ENCODE results near the gene RSRC1.

Gene RSRC1

GRCh38 chr3:158108445-158108985, 1.4 kb upstream of the RSRC1 start:
- Histone ChIP-seq H3K4me1 (ENCODE audit: control insufficient read depth in 2 of 2, insufficient read depth in 1 of 2, low read depth in 1 of 2, low read length in 2 of 2) (peaks cover 0 to 14% of the 10 kb centered on the region in 2 donors), H2AK5ac (ENCODE audit: low read depth, low read length) (no peak overlapping the region), H3K27ac (replicated peaks; ENCODE audit: low read length) (no peak overlapping the region), H2BK5ac (ENCODE audit: low read length) (no peak overlapping the region), H3K36me3 (replicated peaks in 1 of 2; ENCODE audit: control insufficient read depth in 2 of 2, insufficient read depth in 2 of 2, low read length in 2 of 2) (no peaks in the 10 kb centered on the region), H3K23ac (ENCODE audit: low read depth, low read length, poor library complexity) (no peak overlapping the region), H2BK120ac (ENCODE audit: low read depth, low read length) (no peak overlapping the region), H3K4me3 (ENCODE audit: low read length in 2 of 2) (no peak overlapping the region), H3K9me3 (replicated peaks in 1 of 2; ENCODE audit: control insufficient read depth in 2 of 2, insufficient read depth in 1 of 2, low read depth in 1 of 2, low read length in 2 of 2) (peaks cover 0 to 1% of the 10 kb centered on the region in 2 donors), H4K91ac (ENCODE audit: low read depth, low read length, poor library complexity) (no peak overlapping the region), H3K9ac (ENCODE audit: low read depth, low read length, poor library complexity) (no peak overlapping the region), H2BK15ac (ENCODE audit: low read length) (no peak overlapping the region), H3K4me2 (ENCODE audit: insufficient read depth, low read length, poor library complexity, severe bottlenecking) (no peak overlapping the region), H3K4ac (ENCODE audit: low read length) (no peak overlapping the region), H2BK12ac (ENCODE audit: low read length) (no peak overlapping the region), H3K18ac (ENCODE audit: low read length) (no peak overlapping the region), H4K8ac (ENCODE audit: low read depth, low read length) (no peak overlapping the region), H3K27me3 (ENCODE audit: control insufficient read depth in 3 of 3, insufficient read depth in 3 of 3, low read depth in 1 of 3, low read length in 3 of 3) (peaks cover 24 to 57% (median 49%) of the 10 kb centered on the region in 3 experiments), H3K14ac (ENCODE audit: low read length) (no peak overlapping the region), H3K79me1 (ENCODE audit: low read depth, low read length) (peaks cover 3% of the 10 kb centered on the region), H2AFZ (ENCODE audit: low read length) (no peak overlapping the region)
- no peak for DNase-seq (ENCODE audit: low spot score)
- no CpG with 5 or more reads among the region's 2 CpGs for WGBS, 2 donors (ENCODE audit: extremely low coverage in 2 of 2, insufficient read length in 2 of 2, insufficient replicate concordance in 1 of 2)

- Histone ChIP-seq H3K23ac (ENCODE audit: low read depth, low read length, poor library complexity) (no peak overlapping the region), H3K9me3 (replicated peaks in 1 of 2; ENCODE audit: control insufficient read depth in 2 of 2, insufficient read depth in 1 of 2, low read depth in 1 of 2, low read length in 2 of 2) (peaks cover 0 to 1% of the 10 kb centered on the region in 2 donors), H3K9ac (ENCODE audit: low read depth, low read length, poor library complexity) (no peak overlapping the region), H3K4me1 (ENCODE audit: control insufficient read depth in 2 of 2, insufficient read depth in 1 of 2, low read depth in 1 of 2, low read length in 2 of 2) (peaks cover 0 to 10% of the 10 kb centered on the region in 2 donors), H3K14ac (ENCODE audit: low read length) (no peak overlapping the region), H3K4me3 (ENCODE audit: low read length in 2 of 2) (peak overlapping the region; percentile 73 to 93), H3K27me3 (ENCODE audit: control insufficient read depth in 3 of 3, insufficient read depth in 3 of 3, low read depth in 1 of 3, low read length in 3 of 3) (peaks cover 17 to 49% (median 41%) of the 10 kb centered on the region in 3 experiments), H2AK5ac (ENCODE audit: low read depth, low read length) (no peak overlapping the region), H2BK120ac (ENCODE audit: low read depth, low read length) (no peak overlapping the region), H3K27ac (replicated peaks; ENCODE audit: low read length) (no peak overlapping the region), H2BK5ac (ENCODE audit: low read length) (no peak overlapping the region), H4K8ac (ENCODE audit: low read depth, low read length) (no peak overlapping the region), H2BK12ac (ENCODE audit: low read length) (no peak overlapping the region), H3K36me3 (replicated peaks in 1 of 2; ENCODE audit: control insufficient read depth in 2 of 2, insufficient read depth in 2 of 2, low read length in 2 of 2) (no peaks in the 10 kb centered on the region), H3K4me2 (ENCODE audit: insufficient read depth, low read length, poor library complexity, severe bottlenecking) (peak overlapping the region; percentile 68), H4K91ac (ENCODE audit: low read depth, low read length, poor library complexity) (no peak overlapping the region), H3K4ac (ENCODE audit: low read length) (no peak overlapping the region), H3K18ac (ENCODE audit: low read length) (no peak overlapping the region), H2BK15ac (ENCODE audit: low read length) (no peak overlapping the region), H3K79me1 (ENCODE audit: low read depth, low read length) (peaks cover 3% of the 10 kb centered on the region), H2AFZ (ENCODE audit: low read length) (peak overlapping the region; percentile 97)
- no CpG with 5 or more reads among the region's 9 CpGs for WGBS, 2 donors (ENCODE audit: extremely low coverage in 2 of 2, insufficient read length in 2 of 2, insufficient replicate concordance in 1 of 2)
- DNase-seq (ENCODE audit: low spot score), result no peak
These were observed 540 bp upstream of the RSRC1 start for GRCh38 chr3:158109295-158109803.

DNA sequence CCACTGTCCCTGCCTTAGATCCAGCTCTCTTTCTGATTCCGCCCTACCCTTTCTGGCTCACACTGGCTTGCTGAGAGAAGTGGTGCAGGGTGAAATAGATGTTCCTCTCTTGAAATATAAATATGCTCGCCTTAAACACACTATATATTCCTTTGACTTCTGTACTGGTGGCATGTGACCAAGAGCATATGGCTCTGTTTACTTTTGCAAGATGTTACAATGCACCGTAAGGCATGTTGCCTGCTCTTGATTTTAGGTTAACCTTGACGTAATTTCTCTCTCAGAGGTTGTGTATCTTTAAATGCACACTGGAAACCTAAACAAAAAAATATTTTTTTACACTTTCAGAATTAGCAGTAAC, 749 bp downstream of the RSRC1 start:
- Histone ChIP-seq H4K91ac (ENCODE audit: low read depth, low read length, poor library complexity) (no peak overlapping the region), H3K4me2 (ENCODE audit: insufficient read depth, low read length, poor library complexity, severe bottlenecking) (peak overlapping the region; percentile 58), H3K36me3 (replicated peaks in 1 of 2; ENCODE audit: control insufficient read depth in 2 of 2, insufficient read depth in 2 of 2, low read length in 2 of 2) (no peaks in the 10 kb centered on the region), H4K8ac (ENCODE audit: low read depth, low read length) (peak overlapping the region; percentile 98), H3K4ac (ENCODE audit: low read length) (no peak overlapping the region), H2BK12ac (ENCODE audit: low read length) (no peak overlapping the region), H3K9me3 (replicated peaks in 1 of 2; ENCODE audit: control insufficient read depth in 2 of 2, insufficient read depth in 1 of 2, low read depth in 1 of 2, low read length in 2 of 2) (peaks cover 0 to 1% of the 10 kb centered on the region in 2 donors), H2AK5ac (ENCODE audit: low read depth, low read length) (no peak overlapping the region), H3K14ac (ENCODE audit: low read length) (no peak overlapping the region), H3K18ac (ENCODE audit: low read length) (no peak overlapping the region), H2AFZ (ENCODE audit: low read length) (peak overlapping the region; percentile 97), H3K4me1 (ENCODE audit: control insufficient read depth in 2 of 2, insufficient read depth in 1 of 2, low read depth in 1 of 2, low read length in 2 of 2) (peaks cover 0 to 8% of the 10 kb centered on the region in 2 donors), H3K23ac (ENCODE audit: low read depth, low read length, poor library complexity) (peak overlapping the region; percentile 70), H3K27ac (replicated peaks; ENCODE audit: low read length) (no peak overlapping the region), H2BK5ac (ENCODE audit: low read length) (no peak overlapping the region), H3K9ac (ENCODE audit: low read depth, low read length, poor library complexity) (peak overlapping the region; percentile 50), H3K27me3 (ENCODE audit: control insufficient read depth in 3 of 3, insufficient read depth in 3 of 3, low read depth in 1 of 3, low read length in 3 of 3) (peaks cover 11 to 37% (median 28%) of the 10 kb centered on the region in 3 experiments), H2BK15ac (ENCODE audit: low read length) (no peak overlapping the region), H3K79me1 (ENCODE audit: low read depth, low read length) (peaks cover 3% of the 10 kb centered on the region), H3K4me3 (ENCODE audit: low read length in 2 of 2) (peak overlapping the region; percentile 73 to 93), H2BK120ac (ENCODE audit: low read depth, low read length) (no peak overlapping the region)
- no CpG with 5 or more reads among the region's 4 CpGs for WGBS, 2 donors (ENCODE audit: extremely low coverage in 2 of 2, insufficient read length in 2 of 2, insufficient replicate concordance in 1 of 2)
- no peak for DNase-seq (ENCODE audit: low spot score)

GRCh38 chr3:158111861-158112260, 2.0 kb downstream of the RSRC1 start:
- Histone ChIP-seq H4K8ac (ENCODE audit: low read depth, low read length) (no peak overlapping the region), H4K91ac (ENCODE audit: low read depth, low read length, poor library complexity) (no peak overlapping the region), H3K9ac (ENCODE audit: low read depth, low read length, poor library complexity) (no peak overlapping the region), H2BK120ac (ENCODE audit: low read depth, low read length) (no peak overlapping the region), H3K4me3 (ENCODE audit: low read length in 2 of 2) (no peak overlapping the region), H2BK12ac (ENCODE audit: low read length) (no peak overlapping the region), H3K23ac (ENCODE audit: low read depth, low read length, poor library complexity) (no peak overlapping the region), H3K27ac (replicated peaks; ENCODE audit: low read length) (no peak overlapping the region), H3K4me1 (ENCODE audit: control insufficient read depth in 2 of 2, insufficient read depth in 1 of 2, low read depth in 1 of 2, low read length in 2 of 2) (peaks cover 0 to 7% of the 10 kb centered on the region in 2 donors), H2AK5ac (ENCODE audit: low read depth, low read length) (no peak overlapping the region), H3K27me3 (ENCODE audit: control insufficient read depth in 3 of 3, insufficient read depth in 3 of 3, low read depth in 1 of 3, low read length in 3 of 3) (peaks cover 5 to 25% (median 16%) of the 10 kb centered on the region in 3 experiments), H2BK5ac (ENCODE audit: low read length) (no peak overlapping the region), H3K9me3 (replicated peaks in 1 of 2; ENCODE audit: control insufficient read depth in 2 of 2, insufficient read depth in 1 of 2, low read depth in 1 of 2, low read length in 2 of 2) (peaks cover 0 to 1% of the 10 kb centered on the region in 2 donors), H3K14ac (ENCODE audit: low read length) (no peak overlapping the region), H3K4me2 (ENCODE audit: insufficient read depth, low read length, poor library complexity, severe bottlenecking) (no peak overlapping the region), H3K4ac (ENCODE audit: low read length) (no peak overlapping the region), H2BK15ac (ENCODE audit: low read length) (no peak overlapping the region), H3K18ac (ENCODE audit: low read length) (no peak overlapping the region), H3K79me1 (ENCODE audit: low read depth, low read length) (peaks cover 3% of the 10 kb centered on the region), H3K36me3 (replicated peaks in 1 of 2; ENCODE audit: control insufficient read depth in 2 of 2, insufficient read depth in 2 of 2, low read length in 2 of 2) (no peaks in the 10 kb centered on the region), H2AFZ (ENCODE audit: low read length) (no peak overlapping the region)
- no peak for DNase-seq (ENCODE audit: low spot score)
- no CpG with 5 or more reads among the region's 2 CpGs for WGBS, 2 donors (ENCODE audit: extremely low coverage in 2 of 2, insufficient read length in 2 of 2, insufficient replicate concordance in 1 of 2)

Measured in neuronal stem cell (in vitro differentiated cells).